Muscle layer of duodenum (tissue), 2 donors: Measurements from ENCODE around the gene TNS3.

Experiments
- H3K27ac ChIP-seq: one replicate; pipeline ENCODE4 v1.7.0; 2013; ENCODE audit warnings: mild to moderate bottlenecking, low read length
- H3K27me3 ChIP-seq: one replicate; pipeline ENCODE4 v1.7.0; 2013; ENCODE audit warnings: low read depth, mild to moderate bottlenecking, control low read depth, low read length
- H3K36me3 ChIP-seq, 2 donors: one replicate each; pipeline ENCODE4 v1.7.0; 2013; ENCODE audit warnings: low read length in 2 of 2, control low read depth in 1 of 2, mild to moderate bottlenecking in 1 of 2; ENCODE audit not compliant: insufficient read depth in 2 of 2, control insufficient read depth in 1 of 2
- H3K4me1 ChIP-seq, 2 donors: one replicate each; pipeline ENCODE4 v1.7.0; 2013; ENCODE audit warnings: low read length in 2 of 2, mild to moderate bottlenecking in 2 of 2, control low read depth in 1 of 2, moderate library complexity in 1 of 2; ENCODE audit not compliant: insufficient read depth in 2 of 2, control insufficient read depth in 1 of 2
- H3K4me3 ChIP-seq, 2 donors: one replicate each; pipeline ENCODE4 v1.7.0; 2013; ENCODE audit warnings: low read length in 2 of 2, low read depth in 1 of 2, mild to moderate bottlenecking in 1 of 2
- H3K9me3 ChIP-seq, 2 donors: one replicate each; pipeline ENCODE4 v1.7.0; 2013; ENCODE audit warnings: low read length in 2 of 2, control low read depth in 1 of 2, mild to moderate bottlenecking in 1 of 2; ENCODE audit not compliant: control insufficient read depth in 1 of 2
- donor health status: healthy.

TNS3 gene

GRCh38 chr7:47371733-47372368 lies 210.1 kb downstream of the TNS3 start:
- H3K27me3 ChIP-seq = no peaks in the 10 kb centered on the region
- peaks cover 0 to 10% of the 10 kb centered on the region in 2 donors for H3K4me1 ChIP-seq
- no peaks in the 10 kb centered on the region for H3K9me3 ChIP-seq
- H3K27ac ChIP-seq = no peak overlapping the region
- peaks cover 6 to 7% of the 10 kb centered on the region in 2 donors for H3K36me3 ChIP-seq
- H3K4me3 ChIP-seq = peak overlapping the region in 1 of 2 donors; percentile 17

- Histone ChIP-seq H3K27me3 (no peaks in the 10 kb centered on the region), H3K27ac (no peak overlapping the region), H3K4me1 (peaks cover 0 to 10% of the 10 kb centered on the region in 2 donors), H3K9me3 (no peaks in the 10 kb centered on the region), H3K4me3 (no peak overlapping the region), H3K36me3 (peaks cover 6 to 7% of the 10 kb centered on the region in 2 donors)
Observed at GRCh38 chr7:47371317-47371716, 210.6 kb downstream of the TNS3 start.

GRCh38 chr7:47370461-47371042 lies 211.4 kb downstream of the TNS3 start:
- no peak overlapping the region for H3K27ac ChIP-seq
- H3K9me3 ChIP-seq = no peaks in the 10 kb centered on the region
- H3K36me3 ChIP-seq = peaks cover 6 to 7% of the 10 kb centered on the region in 2 donors
- H3K4me3 ChIP-seq = no peak overlapping the region
- no peaks in the 10 kb centered on the region for H3K27me3 ChIP-seq
- H3K4me1 ChIP-seq = peaks cover 0 to 10% of the 10 kb centered on the region in 2 donors

- Histone ChIP-seq H3K4me3 (no peak overlapping the region), H3K9me3 (no peaks in the 10 kb centered on the region), H3K27me3 (no peaks in the 10 kb centered on the region), H3K27ac (no peak overlapping the region), H3K36me3 (peaks cover 6 to 7% of the 10 kb centered on the region in 2 donors), H3K4me1 (peaks cover 0 to 10% of the 10 kb centered on the region in 2 donors)
Observed at GRCh38 chr7:47369736-47370135, 212.2 kb downstream of the TNS3 start.

- Histone ChIP-seq H3K4me3 (no peak overlapping the region), H3K4me1 (peaks cover 0 to 10% of the 10 kb centered on the region in 2 donors), H3K9me3 (no peaks in the 10 kb centered on the region), H3K27me3 (no peaks in the 10 kb centered on the region), H3K27ac (no peak overlapping the region), H3K36me3 (peaks cover 6 to 7% of the 10 kb centered on the region in 2 donors)
Observed at GRCh38 chr7:47368190-47368812, 213.6 kb downstream of the TNS3 start.

GRCh38 chr7:47367369-47367768 lies 214.5 kb downstream of the TNS3 start:
- Histone ChIP-seq H3K36me3 (peaks cover 6 to 7% of the 10 kb centered on the region in 2 donors), H3K27ac (no peak overlapping the region), H3K9me3 (no peaks in the 10 kb centered on the region), H3K4me1 (peaks cover 0 to 10% of the 10 kb centered on the region in 2 donors), H3K4me3 (no peak overlapping the region), H3K27me3 (no peaks in the 10 kb centered on the region)

GRCh38 chr7:47366960-47367359 lies 215.0 kb downstream of the TNS3 start:
- H3K4me3 ChIP-seq = no peak overlapping the region
- no peaks in the 10 kb centered on the region for H3K9me3 ChIP-seq
- H3K36me3 ChIP-seq = peaks cover 6 to 7% of the 10 kb centered on the region in 2 donors
- peaks cover 0 to 8% of the 10 kb centered on the region in 2 donors for H3K4me1 ChIP-seq
- no peak overlapping the region for H3K27ac ChIP-seq
- no peaks in the 10 kb centered on the region for H3K27me3 ChIP-seq

- Histone ChIP-seq H3K4me3 (no peak overlapping the region), H3K27me3 (no peaks in the 10 kb centered on the region), H3K9me3 (no peaks in the 10 kb centered on the region), H3K36me3 (peaks cover 6 to 7% of the 10 kb centered on the region in 2 donors), H3K27ac (no peak overlapping the region), H3K4me1 (peaks cover 0 to under 1% of the 10 kb centered on the region in 2 donors)
Observed at GRCh38 chr7:47366211-47366610, 215.7 kb downstream of the TNS3 start.

GRCh38 chr7:47362984-47363383 lies 218.9 kb downstream of the TNS3 start:
- H3K9me3 ChIP-seq = no peaks in the 10 kb centered on the region
- H3K27me3 ChIP-seq = no peaks in the 10 kb centered on the region
- H3K4me3 ChIP-seq = no peak overlapping the region
- H3K4me1 ChIP-seq = no peaks in the 10 kb centered on the region
- H3K27ac ChIP-seq = no peak overlapping the region
- H3K36me3 ChIP-seq = peaks cover 0 to 5% of the 10 kb centered on the region in 2 donors

- Histone ChIP-seq H3K27me3 (no peaks in the 10 kb centered on the region), H3K9me3 (no peaks in the 10 kb centered on the region), H3K36me3 (no peaks in the 10 kb centered on the region), H3K27ac (no peak overlapping the region), H3K4me1 (no peaks in the 10 kb centered on the region), H3K4me3 (no peak overlapping the region)
Observed at GRCh38 chr7:47361746-47362215, 220.1 kb downstream of the TNS3 start.

GRCh38 chr7:47361236-47361635 lies 220.7 kb downstream of the TNS3 start:
- H3K9me3 ChIP-seq = no peaks in the 10 kb centered on the region
- no peaks in the 10 kb centered on the region for H3K27me3 ChIP-seq
- no peaks in the 10 kb centered on the region for H3K4me1 ChIP-seq
- H3K36me3 ChIP-seq = no peaks in the 10 kb centered on the region
- H3K27ac ChIP-seq = no peak overlapping the region
- H3K4me3 ChIP-seq = no peak overlapping the region
